ENCODE measurements around the gene HNRNPM.

DNA sequence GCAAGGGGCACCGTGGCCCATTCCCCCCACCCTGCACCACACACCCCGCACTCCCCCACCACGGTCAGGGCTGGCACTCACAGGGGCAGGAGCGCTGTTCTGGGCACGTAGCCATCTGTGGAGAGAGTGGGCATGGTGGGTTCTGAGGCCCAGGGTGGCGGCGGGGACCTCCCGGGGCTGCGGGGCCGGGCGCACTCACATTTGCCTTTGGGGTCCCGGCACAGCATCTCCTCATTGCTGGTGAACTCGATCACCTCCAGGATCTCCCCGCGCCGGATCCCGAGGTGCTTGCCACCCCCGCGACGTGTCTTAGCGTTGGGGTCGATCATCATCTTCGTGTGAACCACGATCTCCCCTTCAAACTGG lies 45.6 kb downstream of the HNRNPM start:
- TF ChIP-seq, protein P1, sequence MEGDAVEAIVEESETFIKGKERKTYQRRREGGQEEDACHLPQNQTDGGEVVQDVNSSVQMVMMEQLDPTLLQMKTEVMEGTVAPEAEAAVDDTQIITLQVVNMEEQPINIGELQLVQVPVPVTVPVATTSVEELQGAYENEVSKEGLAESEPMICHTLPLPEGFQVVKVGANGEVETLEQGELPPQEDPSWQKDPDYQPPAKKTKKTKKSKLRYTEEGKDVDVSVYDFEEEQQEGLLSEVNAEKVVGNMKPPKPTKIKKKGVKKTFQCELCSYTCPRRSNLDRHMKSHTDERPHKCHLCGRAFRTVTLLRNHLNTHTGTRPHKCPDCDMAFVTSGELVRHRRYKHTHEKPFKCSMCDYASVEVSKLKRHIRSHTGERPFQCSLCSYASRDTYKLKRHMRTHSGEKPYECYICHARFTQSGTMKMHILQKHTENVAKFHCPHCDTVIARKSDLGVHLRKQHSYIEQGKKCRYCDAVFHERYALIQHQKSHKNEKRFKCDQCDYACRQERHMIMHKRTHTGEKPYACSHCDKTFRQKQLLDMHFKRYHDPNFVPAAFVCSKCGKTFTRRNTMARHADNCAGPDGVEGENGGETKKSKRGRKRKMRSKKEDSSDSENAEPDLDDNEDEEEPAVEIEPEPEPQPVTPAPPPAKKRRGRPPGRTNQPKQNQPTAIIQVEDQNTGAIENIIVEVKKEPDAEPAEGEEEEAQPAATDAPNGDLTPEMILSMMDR (IDR thresholded peaks at IDR 0.05 in 4 of 5, conservative IDR thresholded peaks at IDR 0.05 in 1 of 5), result no peak
- no peak for TF ChIP-seq POLR2A (IDR thresholded peaks at IDR 0.05)
